ENCODE measurements around the gene IFI27.

Gene IFI27

DNA sequence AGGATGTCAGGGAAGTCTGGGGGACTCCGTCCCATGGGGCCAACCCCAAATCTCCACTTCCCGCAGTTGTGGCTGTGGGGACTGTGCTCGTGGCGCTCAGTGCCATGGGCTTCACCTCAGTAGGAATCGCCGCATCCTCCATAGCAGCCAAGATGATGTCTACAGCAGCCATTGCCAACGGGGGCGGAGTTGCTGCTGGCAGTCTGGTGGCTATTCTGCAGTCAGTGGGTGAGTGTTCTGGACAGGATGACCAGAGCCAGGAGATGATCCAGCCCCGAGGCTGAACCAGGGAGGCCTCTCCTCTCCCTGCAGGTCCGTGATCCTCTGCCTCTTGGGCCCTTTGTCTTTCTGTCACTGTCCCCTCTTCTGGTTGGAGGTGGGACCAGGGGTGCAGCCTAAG, 8.8 kb upstream of the IFI27 start:
- Histone ChIP-seq H3K4me2 (no peak overlapping the region), H3K9me3 (no peaks in the 10 kb centered on the region), H3K4me1 (peaks cover 4% of the 10 kb centered on the region; the same call in 1 of the 2 replicates), H3K27me3 (no peaks in the 10 kb centered on the region), H3K4me3 (no peak overlapping the region), H3K27ac (no peak overlapping the region), H3K9ac (no peak overlapping the region), H4K20me1 (no peaks in the 10 kb centered on the region), H3K36me3 (peaks cover 36% of the 10 kb centered on the region)
- TF ChIP-seq Cebpa-rat (IDR thresholded peaks at IDR 0.05): no peak

DNA sequence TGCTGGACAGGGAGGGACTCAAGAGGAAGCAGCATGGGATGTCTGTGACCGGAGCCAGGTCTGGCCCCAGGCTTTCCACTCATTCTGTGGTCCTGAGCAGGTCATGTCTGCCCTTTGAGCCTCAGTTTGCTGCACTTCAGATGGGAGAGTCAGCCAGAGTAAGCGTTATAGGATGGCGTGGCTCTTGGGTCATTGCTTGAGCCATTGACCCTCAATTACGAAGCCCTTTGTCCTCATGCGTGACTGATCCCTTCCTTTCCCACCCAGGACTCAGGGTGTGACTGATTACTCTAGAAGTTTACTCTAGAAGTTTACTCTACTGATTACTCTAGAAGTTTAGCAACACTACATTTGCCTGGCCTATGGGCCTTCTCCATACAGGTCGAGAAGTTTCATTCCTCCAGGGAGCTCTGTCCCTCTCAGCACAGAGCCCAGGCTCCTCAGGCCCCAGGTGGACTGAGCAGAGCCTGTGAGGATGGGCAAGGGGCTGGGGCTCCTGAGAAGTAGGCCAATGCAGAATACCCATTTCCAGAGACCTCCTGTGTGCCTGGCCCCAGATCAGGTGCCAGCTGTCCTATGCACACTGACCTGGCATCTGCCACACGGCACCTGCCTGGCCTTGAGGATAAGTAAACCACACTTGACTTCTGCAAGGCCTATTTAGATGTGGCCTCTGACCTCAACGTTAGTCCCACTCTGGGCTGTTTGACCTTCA, 7.6 kb upstream of the IFI27 start:
- Histone ChIP-seq H3K4me3 (no peak overlapping the region), H3K9ac (no peak overlapping the region), H3K9me3 (no peaks in the 10 kb centered on the region), H3K4me1 (peaks cover 4% of the 10 kb centered on the region; the same call in 1 of the 2 replicates), H3K27me3 (no peaks in the 10 kb centered on the region), H3K27ac (no peak overlapping the region), H4K20me1 (no peaks in the 10 kb centered on the region), H3K4me2 (no peak overlapping the region), H3K36me3 (peaks cover 24% of the 10 kb centered on the region; the same call in 1 of the 2 replicates)
- no peak for TF ChIP-seq Cebpa-rat (IDR thresholded peaks at IDR 0.05)

DNA sequence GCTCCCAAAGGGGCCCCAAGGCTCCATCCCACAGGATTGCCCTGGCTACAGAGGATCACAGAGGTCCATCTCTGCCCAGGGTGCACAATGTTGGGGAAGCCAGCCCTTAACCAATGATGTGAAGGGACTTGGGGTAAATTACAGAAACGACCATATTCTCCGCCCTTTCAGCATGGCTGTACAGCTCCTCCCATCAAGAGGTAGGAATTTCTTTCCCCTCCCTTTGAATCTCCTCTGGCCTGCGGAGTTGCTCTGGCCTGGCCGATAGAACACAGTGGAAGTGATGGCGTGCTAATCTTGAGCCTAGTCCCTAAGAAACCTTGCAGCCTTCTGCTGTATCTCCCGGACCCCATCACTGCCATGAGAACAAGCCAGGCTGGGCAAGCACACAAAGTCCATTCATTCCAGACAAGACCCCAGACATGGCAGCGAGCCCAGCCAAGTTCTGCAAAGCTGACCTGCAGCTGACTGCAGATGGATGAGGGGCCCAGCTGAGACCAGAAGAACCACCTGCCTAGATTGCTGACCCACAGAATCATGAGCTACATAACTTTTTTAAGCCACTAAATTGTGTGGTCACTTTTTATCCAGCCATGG, 6.9 kb upstream of the IFI27 start:
- Histone ChIP-seq H3K4me3 (no peak overlapping the region), H3K27me3 (no peaks in the 10 kb centered on the region), H3K9me3 (no peaks in the 10 kb centered on the region), H3K36me3 (peaks cover 17% of the 10 kb centered on the region; the same call in 1 of the 2 replicates), H3K4me1 (peaks cover 4% of the 10 kb centered on the region; the same call in 1 of the 2 replicates), H4K20me1 (no peaks in the 10 kb centered on the region), H3K27ac (no peak overlapping the region), H3K9ac (no peak overlapping the region), H3K4me2 (no peak overlapping the region)
- TF ChIP-seq Cebpa-rat (IDR thresholded peaks at IDR 0.05): no peak

DNA sequence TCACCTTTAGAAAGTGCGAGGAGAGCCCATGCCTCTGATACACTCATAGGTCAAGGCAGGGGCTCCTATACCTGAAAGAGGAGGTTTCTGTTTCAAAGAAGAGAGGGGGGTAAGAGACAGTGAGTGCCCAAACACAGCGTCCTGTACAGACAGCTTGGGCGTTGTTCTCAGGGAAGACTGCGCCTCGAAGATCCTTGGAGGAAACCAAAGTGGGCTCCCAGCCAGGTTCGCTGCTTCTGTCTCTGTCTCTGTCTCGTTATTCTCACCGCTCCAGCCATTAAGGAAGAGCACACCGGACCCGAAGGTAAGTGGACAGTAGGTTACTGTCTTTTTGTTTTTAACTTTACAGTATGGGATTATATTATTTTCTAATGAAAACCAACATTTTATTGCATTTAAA, 5.8 kb upstream of the IFI27 start:
- Histone ChIP-seq H3K4me2 (no peak overlapping the region), H4K20me1 (no peaks in the 10 kb centered on the region), H3K36me3 (peaks cover 9% of the 10 kb centered on the region; the same call in 1 of the 2 replicates), H3K9me3 (no peaks in the 10 kb centered on the region), H3K9ac (no peak overlapping the region), H3K27me3 (no peaks in the 10 kb centered on the region), H3K27ac (no peak overlapping the region), H3K4me1 (peaks cover 4% of the 10 kb centered on the region; the same call in 1 of the 2 replicates), H3K4me3 (no peak overlapping the region)
- no peak for TF ChIP-seq Cebpa-rat (IDR thresholded peaks at IDR 0.05)

DNA sequence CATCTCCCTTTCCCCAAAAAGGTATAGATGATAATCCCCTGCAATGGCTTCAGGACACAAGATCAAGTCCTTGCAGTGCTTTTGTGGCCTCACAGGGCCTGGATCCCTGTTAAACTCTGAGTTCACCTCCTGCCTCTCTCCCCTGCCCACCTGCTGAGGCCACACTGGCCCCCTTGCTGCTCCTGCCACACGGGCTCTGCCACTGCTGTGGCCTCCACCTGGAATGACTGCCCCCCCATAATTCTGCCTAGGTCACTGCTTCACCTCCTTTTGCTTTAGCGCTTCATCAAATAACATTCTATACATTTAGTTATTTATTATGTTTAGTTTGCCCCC, 653 bp upstream of the IFI27 start:
- Histone ChIP-seq H3K27ac (no peak overlapping the region), H3K4me2 (no peak overlapping the region), H3K9me3 (no peaks in the 10 kb centered on the region), H3K9ac (no peak overlapping the region), H3K4me1 (peaks cover 7% of the 10 kb centered on the region; the same call in 1 of the 2 replicates), H3K36me3 (no peaks in the 10 kb centered on the region), H4K20me1 (no peaks in the 10 kb centered on the region), H3K4me3 (no peak overlapping the region), H3K27me3 (no peaks in the 10 kb centered on the region)
- TF ChIP-seq Cebpa-rat (IDR thresholded peaks at IDR 0.05): no peak

DNA sequence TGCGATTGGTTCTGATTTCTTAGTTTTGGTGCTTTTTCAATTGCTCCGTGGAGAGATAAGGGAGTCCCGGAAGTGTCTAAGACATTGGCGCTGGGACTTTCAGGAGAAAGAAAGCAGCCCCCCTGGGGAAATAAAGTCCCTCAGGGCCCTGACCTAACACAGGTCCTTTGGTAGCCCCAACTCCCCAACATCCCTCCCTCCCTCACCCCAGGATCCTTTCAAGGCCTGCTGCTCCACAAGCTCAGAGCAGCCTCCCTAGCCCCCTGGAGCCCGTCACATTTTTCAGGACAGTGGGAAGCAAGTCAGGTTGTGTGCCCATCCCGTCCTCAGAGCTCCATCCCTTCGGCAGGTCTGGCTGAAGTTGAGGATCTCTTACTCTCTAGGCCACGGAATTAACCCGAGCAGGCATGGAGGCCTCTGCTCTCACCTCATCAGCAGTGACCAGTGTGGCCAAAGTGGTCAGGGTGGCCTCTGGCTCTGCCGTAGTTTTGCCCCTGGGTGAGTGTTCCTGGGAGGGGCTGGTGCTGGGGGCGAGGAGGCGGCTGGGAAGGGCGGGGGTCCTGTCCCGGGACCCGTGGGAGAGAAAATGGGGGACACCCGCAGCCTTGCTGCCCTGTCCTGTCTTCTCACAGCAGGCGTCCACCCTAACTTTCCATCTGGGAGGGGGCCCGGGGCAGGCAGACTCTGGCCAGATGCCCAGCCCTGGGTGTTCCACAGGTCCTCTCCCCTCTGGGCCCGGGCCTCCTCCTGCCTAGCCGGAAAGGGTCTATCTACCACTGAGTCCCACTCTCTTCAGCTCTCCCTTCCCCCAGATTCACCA, 950 bp downstream of the IFI27 start:
- no peak overlapping the region for H3K4me3 ChIP-seq
- no peak overlapping the region for H3K9ac ChIP-seq
- no peak overlapping the region for H3K27ac ChIP-seq
- H3K4me2 ChIP-seq: no peak overlapping the region
- no peaks in the 10 kb centered on the region for H3K9me3 ChIP-seq
- H3K4me1 ChIP-seq: 0 out of 2 replicates have a peak, but pooled peaks cover 7% of the 10 kb centered on the region
- H3K36me3 ChIP-seq: no peaks in the 10 kb centered on the region
- H3K27me3 ChIP-seq: no peaks in the 10 kb centered on the region
- no peaks in the 10 kb centered on the region for H4K20me1 ChIP-seq
- no peak for TF ChIP-seq Cebpa-rat (IDR thresholded peaks at IDR 0.05)

DNA sequence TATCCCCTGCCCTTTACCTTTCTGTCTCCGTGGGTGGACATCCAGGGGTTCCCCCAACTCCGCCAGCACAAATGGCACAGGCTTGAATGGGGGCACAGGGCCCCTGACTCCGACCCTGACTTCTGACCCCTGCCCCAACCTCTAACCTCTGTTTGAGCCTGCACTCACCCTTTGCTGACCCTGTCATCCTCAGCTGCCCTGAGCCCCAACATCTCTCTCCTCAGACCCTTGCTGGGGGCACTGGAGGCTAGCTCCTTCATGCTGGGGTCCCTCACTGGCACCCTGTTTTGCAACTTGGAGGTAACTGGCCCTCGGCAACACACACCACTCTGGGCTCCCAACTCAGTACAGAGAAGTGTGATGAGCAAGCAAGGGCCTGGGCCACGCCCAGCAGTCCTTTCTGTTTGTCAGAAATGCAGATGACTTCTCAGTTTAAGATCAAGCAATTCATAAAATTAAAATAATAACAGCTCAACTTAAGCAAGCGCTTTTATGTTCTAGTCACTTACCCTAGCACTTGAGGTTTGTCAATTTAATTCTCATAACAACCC, 2.1 kb downstream of the IFI27 start:
- Histone ChIP-seq H3K9me3 (no peaks in the 10 kb centered on the region), H3K27ac (no peak overlapping the region), H3K27me3 (no peaks in the 10 kb centered on the region), H3K4me3 (no peak overlapping the region), H3K36me3 (no peaks in the 10 kb centered on the region), H3K9ac (no peak overlapping the region), H3K4me2 (no peak overlapping the region), H3K4me1 (0 out of 2 replicates have a peak, but pooled peaks cover 7% of the 10 kb centered on the region), H4K20me1 (no peaks in the 10 kb centered on the region)
- no peak for TF ChIP-seq Cebpa-rat (IDR thresholded peaks at IDR 0.05)

DNA sequence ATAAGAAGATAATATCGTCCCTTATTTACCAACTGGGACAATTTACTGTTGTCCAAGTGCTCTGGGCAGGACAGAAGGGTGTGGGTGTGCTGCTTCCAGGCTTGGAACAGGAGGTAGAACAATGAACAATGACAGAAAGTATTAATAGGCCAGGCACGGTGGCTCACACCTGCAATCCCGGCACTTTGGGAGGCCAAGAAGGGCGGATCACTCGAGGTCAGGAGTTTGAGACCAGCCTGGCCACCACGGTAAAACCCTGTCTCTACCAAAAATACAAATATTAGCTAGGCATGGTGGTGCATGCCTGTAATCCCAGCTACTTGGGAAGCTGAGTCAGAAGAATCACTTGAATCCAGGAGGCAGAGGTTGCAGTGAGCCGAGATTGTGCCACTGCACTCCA, 2.5 kb downstream of the IFI27 start:
- no peaks in the 10 kb centered on the region for H4K20me1 ChIP-seq
- H3K9me3 ChIP-seq: no peaks in the 10 kb centered on the region
- no peak for TF ChIP-seq Cebpa-rat (IDR thresholded peaks at IDR 0.05)
- no peak overlapping the region for H3K9ac ChIP-seq
- no peak overlapping the region for H3K27ac ChIP-seq
- no peak overlapping the region for H3K4me3 ChIP-seq
- no peaks in the 10 kb centered on the region for H3K36me3 ChIP-seq
- H3K27me3 ChIP-seq: no peaks in the 10 kb centered on the region
- H3K4me1 ChIP-seq: 0 out of 2 replicates have a peak, but pooled peaks cover 7% of the 10 kb centered on the region
- no peak overlapping the region for H3K4me2 ChIP-seq

DNA sequence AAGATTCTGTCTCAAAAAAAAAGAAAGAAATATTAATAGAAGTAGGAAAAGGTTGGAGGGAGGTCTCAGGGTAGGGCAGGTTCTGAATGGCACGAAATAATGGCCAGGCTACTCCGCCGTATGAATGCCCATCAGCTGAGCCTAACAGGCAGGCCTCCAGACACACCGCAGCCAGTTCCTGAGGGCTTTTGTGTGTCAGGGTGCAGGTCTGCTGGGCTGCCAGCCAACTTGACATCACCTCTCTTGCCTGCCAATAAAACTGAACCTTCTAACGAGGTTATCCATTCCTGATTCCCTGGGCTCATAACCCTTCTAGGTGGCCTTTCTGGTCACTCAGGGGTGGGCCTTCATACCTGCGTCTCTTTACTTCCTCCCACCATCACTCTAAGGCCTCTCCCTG, 3.0 kb downstream of the IFI27 start:
- no peak overlapping the region for H3K27ac ChIP-seq
- H4K20me1 ChIP-seq: no peaks in the 10 kb centered on the region
- H3K36me3 ChIP-seq: no peaks in the 10 kb centered on the region
- H3K9me3 ChIP-seq: no peaks in the 10 kb centered on the region
- H3K4me2 ChIP-seq: no peak overlapping the region
- H3K4me1 ChIP-seq: 0 out of 2 replicates have a peak, but pooled peaks cover 7% of the 10 kb centered on the region
- no peaks in the 10 kb centered on the region for H3K27me3 ChIP-seq
- no peak overlapping the region for H3K4me3 ChIP-seq
- H3K9ac ChIP-seq: no peak overlapping the region
- TF ChIP-seq Cebpa-rat (IDR thresholded peaks at IDR 0.05): no peak

All from BLaER1 (cell line).